ENCODE measurements around the gene ITPR1.
A peak's percentile ranks its signal among the peaks of the same experiment; 100 is the strongest.

ITPR1 gene

GRCh38 chr3:4664412-4664811, 171.3 kb downstream of the ITPR1 start:
- H3K4me3 ChIP-seq (replicated peaks; ENCODE audit: low read depth, low read length) = no peak overlapping the region
- no peak for DNase-seq (ENCODE audit: extremely low read depth, low read depth)
- TF ChIP-seq CTCF (IDR thresholded peaks at IDR 0.05; ENCODE audit: low read depth, low read length, missing control alignments) = no peak

- no peak for DNase-seq (ENCODE audit: extremely low read depth, low read depth)
- no peak overlapping the region for H3K4me3 ChIP-seq (replicated peaks; ENCODE audit: low read depth, low read length)
- no peak for TF ChIP-seq CTCF (IDR thresholded peaks at IDR 0.05; ENCODE audit: low read depth, low read length, missing control alignments)
Observed at GRCh38 chr3:4665197-4665596, 172.0 kb downstream of the ITPR1 start.

- H3K4me3 ChIP-seq (replicated peaks; ENCODE audit: low read depth, low read length) = no peak overlapping the region
- no peak for TF ChIP-seq CTCF (IDR thresholded peaks at IDR 0.05; ENCODE audit: low read depth, low read length, missing control alignments)
- no peak for DNase-seq (ENCODE audit: extremely low read depth, low read depth)
Observed at GRCh38 chr3:4666071-4666470, 172.9 kb downstream of the ITPR1 start.

GRCh38 chr3:4670352-4670751, 177.2 kb downstream of the ITPR1 start:
- peak; percentile 49 for TF ChIP-seq CTCF (IDR thresholded peaks at IDR 0.05; ENCODE audit: low read depth, low read length, missing control alignments)
- no peak for DNase-seq (ENCODE audit: extremely low read depth, low read depth)
- H3K4me3 ChIP-seq (replicated peaks; ENCODE audit: low read depth, low read length) = no peak overlapping the region

- no peak for DNase-seq (ENCODE audit: extremely low read depth, low read depth)
- no peak overlapping the region for H3K4me3 ChIP-seq (replicated peaks; ENCODE audit: low read depth, low read length)
- TF ChIP-seq CTCF (IDR thresholded peaks at IDR 0.05; ENCODE audit: low read depth, low read length, missing control alignments) = no peak
Observed at GRCh38 chr3:4672725-4673275, 179.7 kb downstream of the ITPR1 start.

- DNase-seq (ENCODE audit: extremely low read depth, low read depth) = no peak
- no peak overlapping the region for H3K4me3 ChIP-seq (replicated peaks; ENCODE audit: low read depth, low read length)
- no peak for TF ChIP-seq CTCF (IDR thresholded peaks at IDR 0.05; ENCODE audit: low read depth, low read length, missing control alignments)
Observed at GRCh38 chr3:4674216-4674615, 181.1 kb downstream of the ITPR1 start.

- no peak for DNase-seq (ENCODE audit: extremely low read depth, low read depth)
- no peak for TF ChIP-seq CTCF (IDR thresholded peaks at IDR 0.05; ENCODE audit: low read depth, low read length, missing control alignments)
Observed at GRCh38 chr3:4675704-4676103, 182.6 kb downstream of the ITPR1 start.

More at GRCh38 chr3:4675704-4676103, 182.6 kb downstream of the ITPR1 start:
- H3K4me3 ChIP-seq (replicated peaks; ENCODE audit: low read depth, low read length) = no peak overlapping the region

All from HFF-Myc (cell line).